ENCODE results near the gene LIMA1.
A peak's percentile ranks its signal among the peaks of the same experiment; 100 is the strongest.
"Not testable (repeated sequence)": the region's sequence is repeated elsewhere in the genome, so short reads cannot be mapped to it uniquely, and the experiment has no call there.

LIMA1 gene

DNA sequence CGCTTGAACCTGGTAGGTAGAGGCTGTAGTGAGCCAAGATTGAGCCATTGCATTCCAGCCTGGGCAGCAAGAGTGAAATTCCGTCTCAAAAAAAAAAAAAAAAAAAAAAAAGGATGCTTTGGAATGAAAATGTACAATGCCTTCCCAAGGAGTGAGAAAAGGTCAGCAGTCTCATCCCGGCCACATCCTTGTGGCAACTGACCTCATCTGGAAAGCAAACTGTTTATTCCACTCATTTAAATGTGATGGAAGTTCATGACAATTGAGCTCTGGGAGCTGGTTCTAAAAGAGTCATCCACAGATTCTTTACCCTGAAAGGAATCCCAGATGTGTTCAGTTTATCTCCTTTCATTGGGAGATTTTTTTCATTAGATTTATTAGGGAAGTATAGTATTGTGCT, 19.4 kb upstream of the LIMA1 start:
- no peaks in the 10 kb centered on the region for H3K4me1 Mint-ChIP-seq
- no peaks in the 10 kb centered on the region for H3K9me3 Mint-ChIP-seq
- no peak overlapping the region for H3K4me3 Mint-ChIP-seq
- ATAC-seq (no peak), DNase-seq (no peak)
- no peaks in the 10 kb centered on the region for H3K27me3 Mint-ChIP-seq
- no peak overlapping the region for H3K27ac Mint-ChIP-seq

GRCh38 chr12:50297996-50298395, 14.7 kb upstream of the LIMA1 start:
- ATAC-seq, result no peak

DNA sequence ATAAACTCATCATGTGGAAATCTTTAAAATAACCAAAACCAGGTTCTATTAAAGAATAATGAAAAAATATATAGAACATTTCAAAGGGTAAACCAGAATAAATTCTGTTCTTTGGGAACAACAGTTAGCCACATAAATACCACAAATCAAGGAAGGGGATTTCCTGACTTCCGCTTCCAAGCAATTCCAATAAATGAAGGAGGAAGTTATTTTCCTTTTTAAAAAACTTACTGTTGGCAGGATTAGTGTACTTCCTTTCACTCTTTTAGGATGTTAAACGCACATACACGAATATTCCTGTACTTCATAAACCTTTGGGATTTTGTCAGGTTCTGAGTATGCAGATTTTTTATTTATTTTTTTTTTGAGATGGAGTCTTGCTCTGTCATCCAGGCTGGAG, 13.7 kb upstream of the LIMA1 start:
- Mint-ChIP-seq H3K9me3 (no peaks in the 10 kb centered on the region), H3K4me1 (no peaks in the 10 kb centered on the region), H3K27ac (no peak overlapping the region), H3K27me3 (no peaks in the 10 kb centered on the region), H3K4me3 (no peak overlapping the region)
- DNase-seq, result no peak
- no peak for ATAC-seq

More at GRCh38 chr12:50297996-50298395, 14.7 kb upstream of the LIMA1 start:
- no peak for DNase-seq
- H3K27me3 Mint-ChIP-seq, result no peaks in the 10 kb centered on the region
- no peak overlapping the region for H3K4me3 Mint-ChIP-seq
- H3K9me3 Mint-ChIP-seq, result no peaks in the 10 kb centered on the region
- no peaks in the 10 kb centered on the region for H3K4me1 Mint-ChIP-seq
- H3K27ac Mint-ChIP-seq, result no peak overlapping the region

DNA sequence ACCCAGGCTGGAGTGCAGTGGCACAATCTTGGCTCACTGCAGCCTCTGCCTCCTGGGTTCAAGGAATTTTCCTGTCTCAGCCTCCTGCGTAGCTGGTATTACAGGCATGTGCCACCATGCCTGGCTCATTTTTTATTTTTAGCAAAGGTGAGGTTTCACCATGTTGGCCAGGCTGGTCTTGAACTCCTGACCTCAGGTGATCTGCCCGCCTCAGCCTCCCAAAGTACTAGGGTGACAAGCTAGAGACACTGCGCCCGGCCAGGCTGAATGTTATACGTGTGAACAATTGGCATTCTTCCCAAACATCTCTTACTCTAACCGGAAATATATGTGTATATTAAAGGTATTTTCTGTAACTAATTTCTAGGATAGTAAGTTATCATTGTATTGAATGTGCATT, 13.2 kb upstream of the LIMA1 start:
- Mint-ChIP-seq H3K27ac (no peak overlapping the region), H3K9me3 (no peaks in the 10 kb centered on the region), H3K27me3 (no peaks in the 10 kb centered on the region), H3K4me3 (no peak overlapping the region), H3K4me1 (no peaks in the 10 kb centered on the region)
- ATAC-seq (no peak), DNase-seq (no peak)

- Mint-ChIP-seq H3K4me3 (no peak overlapping the region), H3K4me1 (peaks cover 6% of the 10 kb centered on the region), H3K27ac (no peak overlapping the region), H3K27me3 (no peaks in the 10 kb centered on the region), H3K9me3 (peaks cover 0 to 9% of the 10 kb centered on the region in 2 donors)
- ATAC-seq, result no peak
- DNase-seq, result no peak
Observed at GRCh38 chr12:50291377-50291776, 8.1 kb upstream of the LIMA1 start.

GRCh38 chr12:50290692-50291091, 7.4 kb upstream of the LIMA1 start:
- not testable (repeated sequence) for H3K27me3 Mint-ChIP-seq, H3K4me3 Mint-ChIP-seq, H3K4me1 Mint-ChIP-seq, ATAC-seq, H3K9me3 Mint-ChIP-seq, H3K27ac Mint-ChIP-seq, DNase-seq

DNA sequence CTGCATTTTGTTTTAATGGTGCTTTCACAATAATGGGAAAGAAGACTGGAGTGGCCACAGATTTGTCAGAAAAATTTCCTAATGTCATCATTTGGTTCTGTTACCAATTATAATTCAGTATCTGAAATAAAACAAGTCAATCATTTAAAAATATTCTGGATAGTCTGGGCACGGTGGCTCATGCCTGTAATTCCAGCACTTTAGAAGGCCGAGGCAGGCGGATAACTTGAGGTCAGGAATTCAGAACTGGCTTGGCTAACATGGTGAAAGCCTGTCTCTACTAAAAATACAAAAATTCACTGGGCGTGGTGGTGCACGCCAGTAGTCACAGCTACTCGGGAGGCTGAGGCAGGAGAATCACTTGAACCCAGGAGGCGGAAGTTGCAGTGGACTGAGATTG, 4.0 kb upstream of the LIMA1 start:
- ATAC-seq, result no peak
- H3K4me3 Mint-ChIP-seq, result no peak overlapping the region
- DNase-seq, result no peak
- peaks cover 26% of the 10 kb centered on the region for H3K4me1 Mint-ChIP-seq
- no peaks in the 10 kb centered on the region for H3K27me3 Mint-ChIP-seq
- H3K27ac Mint-ChIP-seq, result no peak overlapping the region
- peaks cover 0 to 9% of the 10 kb centered on the region in 2 donors for H3K9me3 Mint-ChIP-seq

GRCh38 chr12:50285253-50285652, 1.9 kb upstream of the LIMA1 start:
- H3K27ac Mint-ChIP-seq, result no peak overlapping the region
- peak overlapping the region in 1 of 2 donors; percentile 55 for H3K4me3 Mint-ChIP-seq
- DNase-seq (no peak), ATAC-seq (no peak)
- peaks cover 7% of the 10 kb centered on the region for H3K27me3 Mint-ChIP-seq
- H3K4me1 Mint-ChIP-seq, result peaks cover 27% of the 10 kb centered on the region
- H3K9me3 Mint-ChIP-seq, result no peaks in the 10 kb centered on the region

GRCh38 chr12:50282721-50283228, 545 bp downstream of the LIMA1 start:
- no peak for DNase-seq
- H3K27ac Mint-ChIP-seq, result no peak overlapping the region
- peak; percentile 41 for ATAC-seq

GRCh38 chr12:50279501-50279900, 3.8 kb downstream of the LIMA1 start:
- Mint-ChIP-seq H3K9me3 (no peaks in the 10 kb centered on the region), H3K4me3 (no peak overlapping the region), H3K27ac (no peak overlapping the region), H3K27me3 (peaks cover 7% of the 10 kb centered on the region), H3K4me1 (peaks cover 41% of the 10 kb centered on the region)
- ATAC-seq (no peak), DNase-seq (no peak)

More at GRCh38 chr12:50282721-50283228, 545 bp downstream of the LIMA1 start:
- Mint-ChIP-seq H3K4me1 (peaks cover 28% of the 10 kb centered on the region), H3K27me3 (peaks cover 7% of the 10 kb centered on the region), H3K4me3 (peak overlapping the region; percentile 92 to 95), H3K9me3 (no peaks in the 10 kb centered on the region)

- Mint-ChIP-seq H3K9me3 (no peaks in the 10 kb centered on the region), H3K4me3 (no peak overlapping the region), H3K27me3 (peaks cover 7% of the 10 kb centered on the region), H3K27ac (no peak overlapping the region), H3K4me1 (peaks cover 30% of the 10 kb centered on the region)
- ATAC-seq, result no peak
- DNase-seq, result no peak
Observed at GRCh38 chr12:50276912-50277671, 6.2 kb downstream of the LIMA1 start.

- Mint-ChIP-seq H3K27ac (no peak overlapping the region), H3K4me3 (no peak overlapping the region)
Observed at GRCh38 chr12:50276068-50276467, 7.3 kb downstream of the LIMA1 start.

GRCh38 chr12:50275556-50275955, 7.8 kb downstream of the LIMA1 start:
- Mint-ChIP-seq H3K9me3 (no peaks in the 10 kb centered on the region), H3K4me1 (peaks cover 24% of the 10 kb centered on the region), H3K4me3 (no peak overlapping the region), H3K27me3 (no peaks in the 10 kb centered on the region), H3K27ac (no peak overlapping the region)
- ATAC-seq (no peak), DNase-seq (no peak)

More at GRCh38 chr12:50276068-50276467, 7.3 kb downstream of the LIMA1 start:
- peaks cover 24% of the 10 kb centered on the region for H3K4me1 Mint-ChIP-seq
- ATAC-seq (no peak), DNase-seq (no peak)
- no peaks in the 10 kb centered on the region for H3K9me3 Mint-ChIP-seq
- no peaks in the 10 kb centered on the region for H3K27me3 Mint-ChIP-seq

DNA sequence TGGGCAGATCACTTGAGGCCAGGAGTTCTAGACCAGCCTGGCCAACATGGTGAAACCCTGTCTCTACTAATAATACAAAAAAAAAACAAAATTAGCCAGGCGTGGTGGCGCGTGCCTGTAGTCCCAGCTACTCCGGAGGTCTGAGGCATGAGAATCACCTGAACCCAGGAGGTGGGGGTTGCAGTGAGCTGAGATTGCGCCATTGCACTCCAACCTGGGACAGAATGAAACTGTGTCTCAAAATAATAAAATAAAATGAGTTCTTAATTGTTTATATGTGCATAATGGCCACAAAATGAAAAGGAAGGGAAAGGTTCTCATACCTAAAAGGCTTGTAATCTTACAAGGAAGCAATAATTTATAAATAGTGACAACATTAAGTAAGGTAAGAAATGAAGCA, 8.2 kb downstream of the LIMA1 start:
- not testable (repeated sequence) for ATAC-seq, H3K9me3 Mint-ChIP-seq, DNase-seq, H3K4me3 Mint-ChIP-seq, H3K27ac Mint-ChIP-seq, H3K27me3 Mint-ChIP-seq
- H3K4me1 Mint-ChIP-seq, result peaks cover 24% of the 10 kb centered on the region

- ATAC-seq, result no peak
- no peak overlapping the region for H3K4me3 Mint-ChIP-seq
- H3K4me1 Mint-ChIP-seq, result peaks cover 15% of the 10 kb centered on the region
Observed at GRCh38 chr12:50271724-50272247, 11.5 kb downstream of the LIMA1 start.

DNA sequence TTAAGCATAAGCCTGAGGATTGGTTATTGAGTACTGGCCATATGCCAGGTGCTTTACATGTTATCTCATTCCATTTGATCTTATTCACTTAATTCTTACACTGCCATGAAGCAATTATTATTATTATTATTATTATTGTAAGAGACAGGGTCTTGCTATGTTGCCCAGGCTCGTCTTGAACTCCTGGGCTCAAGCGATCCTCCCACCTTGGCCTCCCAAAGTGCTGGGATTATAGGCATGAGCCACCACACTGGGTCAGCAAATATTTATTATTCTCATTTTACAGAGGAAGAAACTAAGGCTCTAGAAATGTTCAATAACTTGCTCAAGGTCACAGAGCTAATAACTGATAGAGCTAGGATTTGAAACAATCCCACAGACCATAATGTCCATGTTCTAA, 14.8 kb downstream of the LIMA1 start:
- Mint-ChIP-seq H3K9me3 (no peaks in the 10 kb centered on the region), H3K27me3 (no peaks in the 10 kb centered on the region), H3K4me1 (no peaks in the 10 kb centered on the region), H3K27ac (no peak overlapping the region), H3K4me3 (no peak overlapping the region)
- ATAC-seq (no peak), DNase-seq (no peak)

More at GRCh38 chr12:50271724-50272247, 11.5 kb downstream of the LIMA1 start:
- DNase-seq, result no peak
- H3K27me3 Mint-ChIP-seq, result no peaks in the 10 kb centered on the region
- H3K27ac Mint-ChIP-seq, result no peak overlapping the region
- H3K9me3 Mint-ChIP-seq, result no peaks in the 10 kb centered on the region
